Testis (tissue), 5 donors: ENCODE data around the gene OR9G1. TPM values are rescaled to one million over a fixed set of nuclear protein-coding genes. Genes with fewer than 3 reads are reported as not detected.

Experiments
- DNase-seq: peaks from one replicate; pipeline ENCODE4 v3.0.0-alpha.2; 2019
- H3K27ac ChIP-seq, 2 donors: fragments of 200-600 bp; sonication (generic); one replicate each; pipeline ENCODE4 v1.5.1; 2019
- H3K27me3 ChIP-seq: fragments of 200-600 bp; sonication (generic); one replicate; pipeline ENCODE4 v1.5.1; 2019
- H3K36me3 ChIP-seq: fragments of 200-600 bp; sonication (generic); one replicate; pipeline ENCODE4 v1.5.1; 2017; ENCODE audit warnings: low read depth; ENCODE audit errors: missing control alignments
- H3K4me1 ChIP-seq: fragments of 200-600 bp; sonication (generic); one replicate; pipeline ENCODE4 v1.5.1; 2019
- H3K4me3 ChIP-seq, 2 donors: fragments of 200-600 bp; sonication (generic); one replicate each; pipeline ENCODE4 v1.5.1; 2017 to 2019
- H3K9me3 ChIP-seq: fragments of 200-600 bp; sonication (generic); one replicate; pipeline ENCODE4 v1.5.1; 2017
- POLR2A ChIP-seq: fragments of 450-650 bp; IDR thresholded peaks from one replicate; pipeline ENCODE4 v1.6.1; 2017; ENCODE audit warnings: antibody characterized with exemption, mild to moderate bottlenecking, moderate library complexity
- WGBS, 2 donors: methylation state at CpG; one replicate each; pipeline ENCODE4 v1.1.5; 2018; 5-methylcytosine and 5-hydroxymethylcytosine counted together
- intact Hi-C: fragments of 100-400 bp; cut with DNase I; formaldehyde crosslinking; loops from one replicate; pipeline ENCODE4 v1.15.1; 2023; ENCODE audit warnings: low total_unique reads
- long read RNA-seq, 2 donors: transcript quantifications; one replicate each; lab custom pipeline, GENCODE V29; 2026
- polyA plus RNA-seq: library from polyadenylated mRNA; stranded (reverse); fragments of 350-450 nt; fragmentation: Illumina TruSeq; extraction: RNeasy Lipid Tissue Mini Kit (QIAGEN cat#74804); gene quantifications from one replicate; pipeline ENCODE4 v1.2.3, GENCODE V29; 2014; ENCODE audit warnings: low read depth, low replicate concordance; ENCODE audit not compliant: insufficient read depth
- total RNA-seq, 2 donors: library from RNA; depleted of rRNA; stranded (reverse); fragments of >200 nt; gene quantifications; one replicate each; pipeline ENCODE4 v1.2.3, GENCODE V29; 2016
- TF ChIP-seq, protein P1 (sequence below), 3 experiments: fragments of 450-650 bp in 2 of 3; fragments of 200-600 bp in 1 of 3; sonication (generic) in 1 of 3; IDR thresholded peaks; one replicate each; pipeline ENCODE4 v1.5.1; 2016 to 2019; ENCODE audit warnings: antibody characterized with exemption in 3 of 3, mild to moderate bottlenecking in 2 of 3, moderate library complexity in 1 of 3

OR9G1 gene, protein sequence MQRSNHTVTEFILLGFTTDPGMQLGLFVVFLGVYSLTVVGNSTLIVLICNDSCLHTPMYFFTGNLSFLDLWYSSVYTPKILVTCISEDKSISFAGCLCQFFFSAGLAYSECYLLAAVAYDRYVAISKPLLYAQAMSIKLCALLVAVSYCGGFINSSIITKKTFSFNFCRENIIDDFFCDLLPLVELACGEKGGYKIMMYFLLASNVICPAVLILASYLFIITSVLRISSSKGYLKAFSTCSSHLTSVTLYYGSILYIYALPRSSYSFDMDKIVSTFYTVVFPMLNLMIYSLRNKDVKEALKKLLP
- total RNA-seq (not detected), polyA plus RNA-seq (not detected)
- long read RNA-seq, donor 1: 0 reads
- long read RNA-seq, donor 2: 0 reads

DNA sequence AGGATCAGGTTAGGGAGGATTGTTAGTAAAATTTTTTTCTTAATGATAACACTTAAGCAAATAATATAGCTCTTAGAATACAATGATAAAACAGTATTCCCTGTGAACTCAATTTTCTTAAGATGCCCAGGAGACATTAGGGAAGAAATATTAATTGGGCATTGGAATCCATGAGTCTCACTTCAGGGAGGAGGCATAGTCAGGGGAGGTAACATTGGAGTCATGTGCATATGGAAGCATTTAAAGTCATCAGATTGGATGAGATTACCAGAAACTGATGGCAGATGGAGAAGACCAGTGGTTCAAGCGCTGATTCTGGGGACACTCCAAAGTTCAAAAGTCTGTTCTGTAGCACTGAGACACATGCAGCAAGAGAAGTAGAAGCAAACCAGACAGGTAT lies at the start of gene OR9G1:
Gene OR9G1 (plus strand): TSS at position 301 of the 400 bp plus-strand sequence. CDS start 1,293 bp downstream, outside the sequence.
- Histone ChIP-seq H3K4me1 (no peaks in the 10 kb centered on the region), H3K9me3 (no peaks in the 10 kb centered on the region), H3K27me3 (no peaks in the 10 kb centered on the region), H3K4me3 (no peak within 1 kb of the TSS), H3K27ac (no peak within 1 kb of the TSS), H3K36me3 (no peaks in the 10 kb centered on the region)
- no peak for DNase-seq
- 80 to 88% methylated on average over 1 of the region's 1 CpG for WGBS, 2 donors
- no peak for TF ChIP-seq POLR2A
- TF ChIP-seq, protein P1, sequence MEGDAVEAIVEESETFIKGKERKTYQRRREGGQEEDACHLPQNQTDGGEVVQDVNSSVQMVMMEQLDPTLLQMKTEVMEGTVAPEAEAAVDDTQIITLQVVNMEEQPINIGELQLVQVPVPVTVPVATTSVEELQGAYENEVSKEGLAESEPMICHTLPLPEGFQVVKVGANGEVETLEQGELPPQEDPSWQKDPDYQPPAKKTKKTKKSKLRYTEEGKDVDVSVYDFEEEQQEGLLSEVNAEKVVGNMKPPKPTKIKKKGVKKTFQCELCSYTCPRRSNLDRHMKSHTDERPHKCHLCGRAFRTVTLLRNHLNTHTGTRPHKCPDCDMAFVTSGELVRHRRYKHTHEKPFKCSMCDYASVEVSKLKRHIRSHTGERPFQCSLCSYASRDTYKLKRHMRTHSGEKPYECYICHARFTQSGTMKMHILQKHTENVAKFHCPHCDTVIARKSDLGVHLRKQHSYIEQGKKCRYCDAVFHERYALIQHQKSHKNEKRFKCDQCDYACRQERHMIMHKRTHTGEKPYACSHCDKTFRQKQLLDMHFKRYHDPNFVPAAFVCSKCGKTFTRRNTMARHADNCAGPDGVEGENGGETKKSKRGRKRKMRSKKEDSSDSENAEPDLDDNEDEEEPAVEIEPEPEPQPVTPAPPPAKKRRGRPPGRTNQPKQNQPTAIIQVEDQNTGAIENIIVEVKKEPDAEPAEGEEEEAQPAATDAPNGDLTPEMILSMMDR (IDR thresholded peaks at IDR 0.05): no peak
- intact Hi-C loops: no loop called here

DNA sequence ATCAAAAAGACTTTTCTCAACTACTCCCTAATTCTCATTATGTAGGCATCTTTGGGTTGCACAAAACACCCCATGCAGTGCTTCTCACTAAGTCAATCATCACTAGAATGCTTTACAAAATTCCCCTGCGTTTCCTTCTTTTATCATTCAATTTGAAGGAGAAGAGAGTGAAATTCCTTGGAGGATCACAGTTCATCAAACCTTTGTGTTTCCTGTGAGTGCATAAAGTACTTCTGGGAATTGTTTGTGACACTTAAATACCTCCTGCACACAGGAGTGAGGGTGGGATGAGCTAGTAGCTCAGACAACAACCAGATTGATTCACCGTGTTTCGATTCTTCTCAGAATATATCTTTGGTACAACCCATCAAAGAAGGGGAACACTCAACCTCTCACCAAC lies 39.1 kb upstream of the OR9G1 start:
- H3K36me3 ChIP-seq: no peaks in the 10 kb centered on the region
- H3K27ac ChIP-seq: no peak overlapping the region
- H3K9me3 ChIP-seq: no peaks in the 10 kb centered on the region
- WGBS, 2 donors: 36 to 44% methylated on average over 3 of the region's 3 CpGs
- no peak for DNase-seq
- no peak overlapping the region for H3K4me3 ChIP-seq
- no peaks in the 10 kb centered on the region for H3K27me3 ChIP-seq
- intact Hi-C loops: no loop called here
- H3K4me1 ChIP-seq: no peaks in the 10 kb centered on the region
- TF ChIP-seq, protein P1 (IDR thresholded peaks at IDR 0.05): no peak
- no peak for TF ChIP-seq POLR2A

DNA sequence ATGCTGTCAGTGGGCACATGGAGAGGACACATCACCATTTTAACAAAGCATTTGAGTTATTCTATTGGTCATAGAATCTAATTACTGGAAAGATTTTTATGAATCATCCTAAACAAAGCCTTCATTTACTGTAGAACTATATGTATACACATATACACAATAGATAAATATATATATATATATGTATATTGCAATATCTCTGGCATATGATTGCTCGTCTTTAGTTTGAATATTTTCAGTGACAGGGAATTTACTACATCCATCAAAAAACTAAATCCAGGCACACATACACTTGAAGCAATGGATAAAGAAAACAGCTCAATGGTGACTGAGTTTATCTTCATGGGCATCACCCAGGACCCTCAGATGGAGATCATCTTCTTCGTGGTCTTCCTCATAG lies 35.5 kb upstream of the OR9G1 start, which contains the start of gene OR5AR1:
Gene OR5AR1 (plus strand): TSS at position 301 of the 400 bp plus-strand sequence. CDS start 0 bp downstream, at position 301.
- intact Hi-C loops: no loop called here
- Histone ChIP-seq H3K27me3 (no peaks in the 10 kb centered on the region), H3K9me3 (no peaks in the 10 kb centered on the region), H3K4me3 (no peak within 1 kb of the TSS), H3K4me1 (no peaks in the 10 kb centered on the region), H3K27ac (no peak within 1 kb of the TSS), H3K36me3 (no peaks in the 10 kb centered on the region)
- TF ChIP-seq, protein P1 (IDR thresholded peaks at IDR 0.05): no peak
- no peak for TF ChIP-seq POLR2A
- DNase-seq: no peak
- 80 to 85% methylated on average over 2 of the region's 2 CpGs for WGBS, 2 donors

DNA sequence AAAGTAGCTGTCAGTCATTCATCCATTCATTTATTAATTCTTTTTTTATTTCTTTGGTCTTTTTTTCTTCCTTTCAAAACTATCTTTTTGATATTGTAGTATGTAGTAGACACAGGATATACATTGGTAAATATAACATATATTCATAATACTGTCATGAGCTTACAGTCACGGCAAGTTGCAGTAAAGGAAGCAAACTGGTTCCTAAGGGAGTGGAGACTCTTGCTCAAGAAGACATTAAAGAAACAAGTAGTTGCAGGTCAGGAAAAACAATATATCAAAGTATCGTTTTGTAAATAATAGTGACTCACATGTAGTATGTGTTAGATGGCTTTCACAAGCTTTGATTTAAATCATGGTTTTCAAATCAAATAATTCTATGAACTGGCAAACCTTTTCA lies 27.9 kb upstream of the OR9G1 start:
- TF ChIP-seq POLR2A: no peak
- TF ChIP-seq, protein P1 (IDR thresholded peaks at IDR 0.05): no peak

More for the DNA sequence above, 27.9 kb upstream of the OR9G1 start:
- intact Hi-C loops: no loop called here
- no peaks in the 10 kb centered on the region for H3K9me3 ChIP-seq
- H3K4me1 ChIP-seq: no peaks in the 10 kb centered on the region
- H3K27me3 ChIP-seq: no peaks in the 10 kb centered on the region
- no peak overlapping the region for H3K27ac ChIP-seq
- WGBS, 2 donors: 86 to 90% methylated on average over 2 of the region's 2 CpGs
- no peaks in the 10 kb centered on the region for H3K36me3 ChIP-seq
- no peak overlapping the region for H3K4me3 ChIP-seq
- no peak for DNase-seq
